Activated naive CD8-positive, alpha-beta T cell treated with anti-CD3 and anti-CD28 coated beads, Interleukin-2, amount 10 ng/mL, durations not matched to agents 7 days and 5 days (primary cell): Measurements from ENCODE around the gene C1orf35. TPM values are rescaled to one million over a fixed set of nuclear protein-coding genes. Genes with fewer than 3 reads are reported as not detected.

Experiments used
- ATAC-seq: fragments of 150-1000 bp; cut with Tn5 transposase; one replicate; pipeline ENCODE4 v1.10.0; 2021; ENCODE audit warnings: low read depth, moderate library complexity
- POLR2A ChIA-PET: fragments of 350-600 bp; sonication (Branson Sonifier 250); formaldehyde crosslinking; loops from one replicate; lab custom pipeline; 2021; ENCODE audit warnings: antibody characterized with exemption; lab: Charles Lee
- DNase-seq: peaks from one replicate; pipeline ENCODE4 v3.0.0; 2021
- H3K27ac Mint-ChIP-seq: one replicate; pipeline ENCODE4 v1.8.0; 2022; ENCODE audit warnings: mild to moderate bottlenecking, mixed read lengths
- H3K27me3 Mint-ChIP-seq: one replicate; pipeline ENCODE4 v1.8.0; 2022; ENCODE audit warnings: mild to moderate bottlenecking, moderate library complexity, mixed read lengths
- H3K36me3 Mint-ChIP-seq: one replicate; pipeline ENCODE4 v1.8.0; 2021; ENCODE audit warnings: mild to moderate bottlenecking, mixed read lengths
- H3K4me1 Mint-ChIP-seq: one replicate; pipeline ENCODE4 v1.8.0; 2021; ENCODE audit warnings: mixed read lengths
- H3K4me3 Mint-ChIP-seq: one replicate; pipeline ENCODE4 v1.8.0; 2022; ENCODE audit warnings: mild to moderate bottlenecking, moderate library complexity, mixed read lengths
- H3K9me3 Mint-ChIP-seq: one replicate; pipeline ENCODE4 v1.8.0; 2021; ENCODE audit warnings: mixed read lengths
- total RNA-seq, 2 experiments: library from RNA; stranded (reverse); gene quantifications; one replicate each; pipeline ENCODE4 v1.2.3, GENCODE V29; 2021

The C1orf35 gene
- total RNA-seq, 2 experiments from 2014 or later = 25.2 to 29.2 TPM

- Mint-ChIP-seq H3K4me1 (peaks cover 12% of the 10 kb centered on the region), H3K9me3 (no peaks in the 10 kb centered on the region), H3K27me3 (no peaks in the 10 kb centered on the region), H3K4me3 (peak overlapping the region; percentile 93), H3K36me3 (peaks cover 10% of the 10 kb centered on the region), H3K27ac (peak overlapping the region; percentile 76)
- POLR2A ChIA-PET = interaction anchor here (0.9 to 1.2 kb wide), 2 partner anchors 20 to 1163 kb away, joined by 3 to 4 read pairs; partner anchors contain the start of gene ARF1
- DNase-seq = peak; percentile 70
- peak; percentile 35 for ATAC-seq
Measured at GRCh38 chr1:228101994-228102790, 933 bp downstream of the C1orf35 start.

- Mint-ChIP-seq H3K27me3 (no peaks in the 10 kb centered on the region), H3K4me3 (peak overlapping the region; percentile 55), H3K36me3 (peaks cover 12% of the 10 kb centered on the region), H3K9me3 (no peaks in the 10 kb centered on the region), H3K4me1 (peaks cover 12% of the 10 kb centered on the region), H3K27ac (peak overlapping the region; percentile 83)
- ATAC-seq (no peak), DNase-seq (no peak)
- POLR2A ChIA-PET = interaction anchor here (0.9 to 1.2 kb wide), 2 partner anchors 19 to 1162 kb away, joined by 3 to 4 read pairs; partner anchors contain the start of gene ARF1
Measured at GRCh38 chr1:228101614-228101993, 1.5 kb downstream of the C1orf35 start.

GRCh38 chr1:228100822-228101613 lies 2.1 kb downstream of the C1orf35 start:
- POLR2A ChIA-PET = interaction anchor here (1.2 kb wide), 1 partner anchor 18 kb away, joined by 4 read pairs; the partner anchor contains the start of gene ARF1
- peaks cover 12% of the 10 kb centered on the region for H3K36me3 Mint-ChIP-seq

DNA sequence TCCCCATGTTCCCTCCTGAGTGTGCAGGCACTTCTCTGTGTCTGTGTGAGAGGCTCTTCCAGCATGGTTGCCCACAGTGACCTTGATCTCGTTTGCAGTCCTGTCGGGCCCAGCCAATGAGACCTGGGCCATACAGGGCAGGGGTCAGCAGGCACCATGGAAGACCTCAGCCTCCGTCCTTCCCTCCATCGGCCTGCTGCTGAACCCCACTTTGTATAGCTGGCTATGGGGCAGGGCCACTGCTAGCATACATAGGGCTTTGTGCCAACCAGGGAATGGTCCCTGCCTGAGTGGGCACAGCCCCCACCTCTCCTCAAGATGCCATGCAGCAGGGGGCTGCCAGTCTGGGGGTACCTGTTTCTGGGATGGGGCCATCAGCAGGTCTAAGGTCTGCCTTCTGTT lies 3.8 kb downstream of the C1orf35 start:
- no peak for DNase-seq
- H3K4me3 Mint-ChIP-seq = no peak overlapping the region
- no peak for ATAC-seq
- H3K27ac Mint-ChIP-seq = no peak overlapping the region
- H3K4me1 Mint-ChIP-seq = peaks cover 14% of the 10 kb centered on the region
- peaks cover 9% of the 10 kb centered on the region for H3K9me3 Mint-ChIP-seq
- POLR2A ChIA-PET = interaction anchor here (1.3 to 1.7 kb wide), 2 partner anchors 17 to 18 kb away, joined by 3 to 12 read pairs; partner anchors contain the start of gene ARF1
- H3K27me3 Mint-ChIP-seq = no peaks in the 10 kb centered on the region
- peaks cover 29% of the 10 kb centered on the region for H3K36me3 Mint-ChIP-seq

More at GRCh38 chr1:228100822-228101613, 2.1 kb downstream of the C1orf35 start:
- Mint-ChIP-seq H3K9me3 (no peaks in the 10 kb centered on the region), H3K4me3 (peak overlapping the region; percentile 55), H3K27ac (peak overlapping the region; percentile 83), H3K27me3 (no peaks in the 10 kb centered on the region), H3K4me1 (peaks cover 12% of the 10 kb centered on the region)
- DNase-seq (no peak), ATAC-seq (no peak)

DNA sequence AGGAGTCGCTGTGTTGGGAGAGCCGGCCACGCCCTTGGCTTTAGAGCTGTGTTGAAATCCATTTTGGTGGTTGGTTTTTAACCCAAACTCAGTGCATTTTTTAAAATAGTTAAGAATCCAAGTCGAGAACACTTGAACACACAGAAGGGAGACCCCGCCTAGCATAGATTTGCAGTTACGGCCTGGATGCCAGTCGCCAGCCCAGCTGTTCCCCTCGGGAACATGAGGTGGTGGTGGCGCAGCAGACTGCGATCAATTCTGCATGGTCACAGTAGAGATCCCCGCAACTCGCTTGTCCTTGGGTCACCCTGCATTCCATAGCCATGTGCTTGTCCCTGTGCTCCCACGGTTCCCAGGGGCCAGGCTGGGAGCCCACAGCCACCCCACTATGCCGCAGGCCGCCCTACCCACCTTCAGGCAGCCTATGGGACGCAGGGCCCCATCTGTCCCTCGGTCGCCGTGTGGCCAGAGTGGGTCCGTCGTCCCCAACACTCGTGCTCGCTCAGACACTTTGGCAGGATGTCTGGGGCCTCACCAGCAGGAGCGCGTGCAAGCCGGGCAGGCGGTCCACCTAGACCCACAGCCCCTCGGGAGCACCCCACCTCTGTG lies 4.7 kb downstream of the C1orf35 start:
- Mint-ChIP-seq H3K36me3 (peaks cover 33% of the 10 kb centered on the region), H3K27ac (no peak overlapping the region), H3K9me3 (peaks cover 11% of the 10 kb centered on the region), H3K4me3 (no peak overlapping the region), H3K4me1 (peaks cover 10% of the 10 kb centered on the region), H3K27me3 (no peaks in the 10 kb centered on the region)
- DNase-seq = no peak
- POLR2A ChIA-PET = interaction anchor here (1.2 kb wide), 1 partner anchor 16 kb away, joined by 6 read pairs; the partner anchor contains the start of gene ARF1
- ATAC-seq = no peak

- Mint-ChIP-seq H3K9me3 (peaks cover 12% of the 10 kb centered on the region), H3K4me3 (no peak overlapping the region), H3K36me3 (peaks cover 39% of the 10 kb centered on the region), H3K27ac (no peak overlapping the region), H3K27me3 (no peaks in the 10 kb centered on the region), H3K4me1 (peaks cover 10% of the 10 kb centered on the region)
- DNase-seq (no peak), ATAC-seq (no peak)
- POLR2A ChIA-PET = interaction anchor here (1.2 kb wide), 1 partner anchor 15 kb away, joined by 6 read pairs; the partner anchor contains the start of gene ARF1
Measured at GRCh38 chr1:228097333-228098081, 5.6 kb downstream of the C1orf35 start.

DNA sequence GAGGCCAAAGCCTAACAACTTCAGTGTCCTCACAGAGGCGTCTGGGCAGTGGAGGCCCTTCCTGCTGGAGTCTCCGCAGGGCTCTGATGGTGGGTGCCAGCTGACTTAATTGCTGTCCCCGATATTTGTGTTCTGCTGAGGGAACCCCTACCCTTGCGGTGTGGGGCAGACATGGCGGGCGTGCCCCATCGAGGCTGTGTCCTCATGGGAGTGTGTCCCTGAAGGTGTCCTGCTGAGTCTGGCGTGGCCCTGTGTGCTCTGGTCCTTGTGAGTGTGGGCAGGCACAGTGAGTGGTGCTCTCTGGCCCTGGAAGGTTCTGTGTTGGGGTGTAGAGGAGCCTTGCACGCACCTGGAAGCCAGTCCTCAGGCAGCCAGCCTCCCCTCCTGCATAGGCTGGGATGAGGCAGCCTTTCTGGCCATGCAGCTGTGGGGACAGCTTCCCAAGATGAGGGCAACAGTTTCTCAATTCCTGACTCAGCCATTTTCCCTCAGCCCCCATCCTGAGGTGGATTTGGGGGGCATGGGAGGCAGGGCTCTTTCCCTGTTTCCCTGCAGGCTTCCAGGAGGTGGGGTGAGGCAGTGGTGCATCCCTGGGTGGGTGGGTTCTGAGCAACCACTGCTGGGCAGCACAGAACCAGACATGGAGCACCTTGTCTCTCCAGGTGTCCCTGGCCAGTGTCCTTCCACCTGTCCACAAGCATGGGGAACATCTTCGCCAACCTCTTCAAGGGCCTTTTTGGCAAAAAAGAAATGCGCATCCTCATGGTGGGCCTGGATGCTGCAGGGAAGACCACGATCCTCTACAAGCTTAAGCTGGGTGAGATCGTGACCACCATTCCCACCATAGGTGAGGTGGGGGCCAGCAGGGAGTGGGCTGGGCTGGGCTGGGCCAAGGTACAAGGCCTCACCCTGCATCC lies 6.5 kb downstream of the C1orf35 start:
- no peak for ATAC-seq
- peaks cover 12% of the 10 kb centered on the region for H3K4me1 Mint-ChIP-seq
- no peaks in the 10 kb centered on the region for H3K27me3 Mint-ChIP-seq
- H3K36me3 Mint-ChIP-seq = peaks cover 47% of the 10 kb centered on the region
- POLR2A ChIA-PET = no interaction called here
- peaks cover 14% of the 10 kb centered on the region for H3K9me3 Mint-ChIP-seq
- no peak overlapping the region for H3K27ac Mint-ChIP-seq
- no peak overlapping the region for H3K4me3 Mint-ChIP-seq
- DNase-seq = no peak

DNA sequence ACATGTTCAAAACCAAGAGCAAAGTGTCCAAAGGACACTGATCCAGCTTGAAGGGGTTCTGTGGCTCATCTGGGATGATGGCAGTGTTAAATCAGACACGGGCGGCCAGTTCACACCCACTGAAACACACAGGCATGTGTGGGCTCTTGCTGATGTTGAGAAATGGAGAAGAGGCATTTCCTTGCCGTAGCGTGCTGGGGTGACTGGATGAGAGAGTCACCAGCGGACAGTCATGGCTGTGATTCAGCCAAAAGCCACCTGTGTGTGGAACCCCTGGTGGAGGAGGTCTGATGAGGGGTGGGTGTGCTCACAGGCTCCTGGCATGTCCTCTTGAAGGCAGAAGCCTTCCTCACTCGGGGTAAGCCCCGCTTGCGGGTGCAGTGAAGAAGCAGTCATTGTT lies 7.2 kb downstream of the C1orf35 start:
- Mint-ChIP-seq H3K27ac (no peak overlapping the region), H3K27me3 (no peaks in the 10 kb centered on the region), H3K36me3 (peaks cover 54% of the 10 kb centered on the region), H3K4me1 (peaks cover 7% of the 10 kb centered on the region), H3K9me3 (peaks cover 17% of the 10 kb centered on the region), H3K4me3 (no peak overlapping the region)
- ATAC-seq = no peak
- POLR2A ChIA-PET = no interaction called here
- no peak for DNase-seq

- H3K4me3 Mint-ChIP-seq = no peak overlapping the region
- no peak overlapping the region for H3K27ac Mint-ChIP-seq
Measured at GRCh38 chr1:228095161-228095560, 8.0 kb downstream of the C1orf35 start.

DNA sequence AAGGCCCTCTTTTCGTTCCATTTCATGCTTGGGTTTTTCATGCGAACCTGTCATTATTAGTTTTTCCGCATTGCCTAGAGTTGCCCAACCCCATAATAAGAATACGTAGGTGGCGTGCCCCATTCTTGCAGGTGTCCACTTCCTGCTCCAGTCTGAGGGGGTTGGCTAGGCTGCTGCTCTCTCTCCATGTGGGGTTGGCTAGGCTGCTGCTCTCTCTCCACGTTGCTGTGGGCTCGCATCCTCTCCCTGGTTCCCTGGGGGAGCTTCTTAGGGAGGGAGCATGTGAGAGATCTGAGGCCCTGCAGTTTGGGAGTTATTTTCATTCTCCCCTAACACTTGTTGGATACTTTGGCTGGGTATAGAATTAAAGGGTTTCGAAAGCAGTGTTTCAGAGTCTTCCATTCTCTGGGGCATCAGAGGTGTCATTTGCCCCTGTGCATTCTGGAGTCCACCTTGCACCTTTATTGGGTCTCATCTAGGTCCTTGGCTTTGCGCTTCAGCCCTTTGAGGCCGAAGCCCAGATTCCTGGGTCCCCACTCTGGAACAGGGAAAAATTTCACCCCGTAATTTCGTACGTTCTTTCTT lies 8.6 kb downstream of the C1orf35 start:
- peaks cover 17% of the 10 kb centered on the region for H3K9me3 Mint-ChIP-seq
- ATAC-seq (no peak), DNase-seq (no peak)
- POLR2A ChIA-PET = no interaction called here
- no peaks in the 10 kb centered on the region for H3K27me3 Mint-ChIP-seq
- no peak overlapping the region for H3K27ac Mint-ChIP-seq
- peaks cover 57% of the 10 kb centered on the region for H3K36me3 Mint-ChIP-seq
- no peak overlapping the region for H3K4me3 Mint-ChIP-seq
- peaks cover 17% of the 10 kb centered on the region for H3K4me1 Mint-ChIP-seq

More at GRCh38 chr1:228095161-228095560, 8.0 kb downstream of the C1orf35 start:
- H3K27me3 Mint-ChIP-seq = no peaks in the 10 kb centered on the region
- peaks cover 17% of the 10 kb centered on the region for H3K9me3 Mint-ChIP-seq
- peaks cover 14% of the 10 kb centered on the region for H3K4me1 Mint-ChIP-seq
- H3K36me3 Mint-ChIP-seq = peaks cover 56% of the 10 kb centered on the region
- DNase-seq (no peak), ATAC-seq (no peak)
- POLR2A ChIA-PET = no interaction called here

DNA sequence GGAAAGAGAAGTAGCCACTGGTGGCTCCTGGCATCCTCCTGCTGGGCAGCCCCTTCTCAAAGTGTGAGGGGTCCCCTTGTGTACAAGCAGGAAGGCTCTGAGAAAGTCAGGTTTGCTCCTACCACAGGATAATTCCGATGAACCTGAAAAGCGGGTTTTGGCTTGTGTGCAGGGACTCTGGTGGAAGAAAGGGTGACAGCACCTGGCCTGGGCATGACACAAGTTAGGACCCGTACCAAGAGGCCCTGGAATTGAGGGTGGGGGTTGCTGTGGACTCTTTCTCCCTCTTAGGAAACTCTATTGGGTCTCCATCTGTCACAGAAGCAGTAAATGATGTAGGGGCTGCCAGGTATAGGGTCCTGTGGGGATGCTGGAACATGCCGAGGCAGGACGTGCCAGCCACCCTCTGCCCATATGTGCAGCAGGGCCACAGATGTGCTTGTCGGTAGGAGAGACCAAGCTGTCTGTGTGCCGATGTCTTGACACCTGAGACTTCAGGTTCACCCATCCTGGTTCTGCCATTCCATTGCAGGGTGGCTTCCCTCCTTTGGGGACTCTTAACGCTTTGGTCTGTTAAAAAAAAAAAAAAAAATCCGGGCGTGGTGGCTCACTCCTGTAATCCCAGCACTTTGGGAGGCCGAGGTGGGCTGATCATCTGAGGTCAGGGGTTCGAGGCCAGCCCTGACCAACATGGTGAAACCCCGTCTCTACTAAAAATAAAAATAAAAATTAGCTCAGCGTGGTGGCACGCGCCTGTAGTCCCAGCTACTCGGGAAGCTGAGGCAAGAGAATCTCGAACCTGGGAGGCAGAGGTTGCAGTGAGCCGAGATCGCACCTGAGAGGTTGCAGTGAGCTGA lies 9.8 kb downstream of the C1orf35 start:
- DNase-seq (no peak), ATAC-seq (no peak)
- Mint-ChIP-seq H3K9me3 (peaks cover 17% of the 10 kb centered on the region), H3K27ac (no peak overlapping the region), H3K27me3 (no peaks in the 10 kb centered on the region), H3K36me3 (peaks cover 53% of the 10 kb centered on the region), H3K4me3 (no peak overlapping the region), H3K4me1 (peaks cover 26% of the 10 kb centered on the region)
- POLR2A ChIA-PET = no interaction called here
